ENCODE results near the gene HRH2.
"Not testable (repeated sequence)": the region's sequence is repeated elsewhere in the genome, so short reads cannot be mapped to it uniquely, and the experiment has no call there.

Gene HRH2

GRCh38 chr5:175649967-175650366 is 7.9 kb upstream of the HRH2 start:
- DNase-seq = no peak

- not testable (repeated sequence) for DNase-seq
Observed at GRCh38 chr5:175650430-175651205, 7.3 kb upstream of the HRH2 start.

- peak; percentile 39 for DNase-seq
Observed at GRCh38 chr5:175652741-175653663, 4.9 kb upstream of the HRH2 start.

- DNase-seq = no peak
Observed at GRCh38 chr5:175653763-175654162, 4.1 kb upstream of the HRH2 start.

- no peak for DNase-seq
Observed at GRCh38 chr5:175654339-175654738, 3.5 kb upstream of the HRH2 start.

- DNase-seq = no peak
Observed at GRCh38 chr5:175654807-175655206, 3.1 kb upstream of the HRH2 start.

- no peak for DNase-seq
Observed at GRCh38 chr5:175655411-175655810, 2.5 kb upstream of the HRH2 start.

- DNase-seq = no peak
Observed at GRCh38 chr5:175656966-175657365, 905 bp upstream of the HRH2 start.

GRCh38 chr5:175658299-175659145 is 651 bp downstream of the HRH2 start:
- DNase-seq = no peak

- DNase-seq = no peak
Observed at GRCh38 chr5:175659546-175660253, 1.8 kb downstream of the HRH2 start.

- DNase-seq = no peak
Observed at GRCh38 chr5:175663186-175664184, 5.6 kb downstream of the HRH2 start.

GRCh38 chr5:175664723-175665122 is 6.9 kb downstream of the HRH2 start:
- DNase-seq = no peak

- DNase-seq = no peak
Observed at GRCh38 chr5:175666216-175666615, 8.3 kb downstream of the HRH2 start.

- DNase-seq = no peak
Observed at GRCh38 chr5:175668006-175668405, 10.1 kb downstream of the HRH2 start.

GRCh38 chr5:175670372-175670771 is 12.5 kb downstream of the HRH2 start:
- no peak for DNase-seq

- DNase-seq = peak; percentile 13
Observed at GRCh38 chr5:175671013-175671412, 13.1 kb downstream of the HRH2 start.

- DNase-seq = no peak
Observed at GRCh38 chr5:175672976-175673648, 15.2 kb downstream of the HRH2 start.

GRCh38 chr5:175674731-175675346 is 17.0 kb downstream of the HRH2 start:
- no peak for DNase-seq

- no peak for DNase-seq
Observed at GRCh38 chr5:175675873-175676272, 18.0 kb downstream of the HRH2 start.

- no peak for DNase-seq
Observed at GRCh38 chr5:175677571-175677970, 19.7 kb downstream of the HRH2 start.
